Left lung (tissue), 10 donors: Measurements from ENCODE around the gene GMPR. TPM values are rescaled to one million over a fixed set of nuclear protein-coding genes. Genes with fewer than 3 reads are reported as not detected.

Experiments
- ATAC-seq: fragments of 200-7000 bp; cut with Tn5 transposase; one replicate; pipeline ENCODE4 v1.9.1; 2020; ENCODE audit warnings: moderate library complexity
- DNase-seq, 4 donors: peaks; one replicate each; pipeline ENCODE4 v3.0.0-alpha.2; 2013 to 2020
- H3K27ac ChIP-seq, 2 donors: fragments of 200-600 bp; sonication (generic) in 1 of 2; one replicate each; pipeline versions ENCODE4 v1.5.0 to v1.8.0; 2020 to 2021
- H3K27me3 ChIP-seq, 2 donors: fragments of 200-600 bp; sonication (generic) in 1 of 2; one replicate each; pipeline versions ENCODE4 v1.5.0 to v1.8.0; 2020 to 2021
- H3K36me3 ChIP-seq, 2 donors: fragments of 200-600 bp; sonication (generic) in 1 of 2; one replicate each; pipeline versions ENCODE4 v1.5.0 to v1.8.0; 2020 to 2021
- H3K4me1 ChIP-seq, 2 donors: fragments of 200-600 bp; one replicate each; pipeline ENCODE4 v1.8.0; 2021
- H3K4me3 ChIP-seq, 2 donors: fragments of 200-600 bp; sonication (generic) in 1 of 2; one replicate each; pipeline versions ENCODE4 v1.5.0 to v1.8.0; 2020 to 2021; ENCODE audit warnings: mild to moderate bottlenecking in 1 of 2
- H3K9me3 ChIP-seq, 2 donors: fragments of 200-600 bp; sonication (generic) in 1 of 2; one replicate each; pipeline versions ENCODE4 v1.5.0 to v1.8.0; 2020 to 2021
- CTCF ChIP-seq, 2 donors: fragments of 200-600 bp; sonication (generic) in 1 of 2; IDR thresholded peaks; one replicate each; pipeline versions ENCODE4 v1.5.0 to v1.8.0; 2021; ENCODE audit warnings: antibody characterized with exemption in 2 of 2
- intact Hi-C, 2 donors: fragments of 100-400 bp; cut with DNase I; formaldehyde crosslinking; loops; one replicate each; pipeline versions ENCODE4 v1.11.2 to v1.14.2; 2022
- polyA plus RNA-seq, 6 donors: library from polyadenylated mRNA; unstranded; fragments of 120-200 nt; gene quantifications; one replicate each; pipeline ENCODE4 v1.2.1, GENCODE V29; 2013; ENCODE audit not compliant: insufficient read length in 6 of 6
- total RNA-seq, 2 donors: library from RNA; stranded (reverse); fragmentation: NEBNext Ultra II Directional; extraction: Animal tissue kit (Norgen Biotek cat#: 25700); gene quantifications; one replicate each; pipeline ENCODE4 v1.2.1, GENCODE V29; 2021
- donor health status: DM: no; HTN: yes; CAD: no.
- donor health status: DM: no; HTN: no; CAD: no.

Gene GMPR
- total and polyA plus RNA-seq, 8 donors: 3.8 to 16.1 (median 7.0) TPM

GRCh38 chr6:16230953-16231352, 7.4 kb upstream of the GMPR start:
- DNase-seq: no peak
- Histone ChIP-seq H3K4me3 (no peak overlapping the region), H3K27me3 (peaks cover 0 to 7% of the 10 kb centered on the region in 2 donors), H3K4me1 (peaks cover under 1 to 5% of the 10 kb centered on the region in 2 donors), H3K9me3 (no peaks in the 10 kb centered on the region), H3K27ac (no peak overlapping the region), H3K36me3 (no peaks in the 10 kb centered on the region)
- no peak for ATAC-seq
- intact Hi-C loops: no loop called here
- no peak for TF ChIP-seq CTCF (IDR thresholded peaks at IDR 0.05)

- ATAC-seq (no peak), DNase-seq (no peak)
- intact Hi-C loops: no loop called here
- H3K9me3 ChIP-seq: no peaks in the 10 kb centered on the region
- H3K27me3 ChIP-seq: peaks cover 0 to 7% of the 10 kb centered on the region in 2 donors
- no peak overlapping the region for H3K27ac ChIP-seq
- H3K4me3 ChIP-seq: no peak overlapping the region
- TF ChIP-seq CTCF (IDR thresholded peaks at IDR 0.05): no peak
- peaks cover 9 to 16% of the 10 kb centered on the region in 2 donors for H3K4me1 ChIP-seq
- no peaks in the 10 kb centered on the region for H3K36me3 ChIP-seq
These were observed 6.3 kb upstream of the GMPR start for GRCh38 chr6:16232086-16232485.

- no peak for TF ChIP-seq CTCF (IDR thresholded peaks at IDR 0.05)
- Histone ChIP-seq H3K9me3 (no peaks in the 10 kb centered on the region), H3K27ac (peak overlapping the region; percentile 9 to 63), H3K36me3 (no peaks in the 10 kb centered on the region), H3K27me3 (peaks cover 0 to 21% of the 10 kb centered on the region in 2 donors), H3K4me3 (no peak overlapping the region), H3K4me1 (peaks cover 11 to 34% of the 10 kb centered on the region in 2 donors)
- intact Hi-C loops: no loop called here
- ATAC-seq (no peak), DNase-seq (no peak)
These were observed 2.3 kb upstream of the GMPR start for GRCh38 chr6:16236009-16236501.

GRCh38 chr6:16236631-16237199, 1.7 kb upstream of the GMPR start:
- H3K27ac ChIP-seq: peak overlapping the region; percentile 9 to 63
- peaks cover 0 to 21% of the 10 kb centered on the region in 2 donors for H3K27me3 ChIP-seq
- H3K36me3 ChIP-seq: no peaks in the 10 kb centered on the region
- intact Hi-C loops: no loop called here
- DNase-seq (peak in 2 of 4 donors; percentile 62 to 72), ATAC-seq (peak; percentile 7)
- peak overlapping the region in 1 of 2 donors; percentile 1 for H3K4me3 ChIP-seq
- no peak for TF ChIP-seq CTCF (IDR thresholded peaks at IDR 0.05)
- no peaks in the 10 kb centered on the region for H3K9me3 ChIP-seq
- H3K4me1 ChIP-seq: peaks cover 11 to 34% of the 10 kb centered on the region in 2 donors

- TF ChIP-seq CTCF (IDR thresholded peaks at IDR 0.05): no peak
- ATAC-seq: no peak
- Histone ChIP-seq H3K4me3 (no peak overlapping the region), H3K9me3 (no peaks in the 10 kb centered on the region), H3K27me3 (peaks cover 0 to 21% of the 10 kb centered on the region in 2 donors), H3K27ac (peak overlapping the region in 1 of 2 donors; percentile 63), H3K4me1 (peaks cover 11 to 34% of the 10 kb centered on the region in 2 donors), H3K36me3 (no peaks in the 10 kb centered on the region)
- intact Hi-C loops: no loop called here
- no peak for DNase-seq
These were observed 1.1 kb upstream of the GMPR start for GRCh38 chr6:16237242-16237641.
